CD14-positive monocyte (primary cell): ENCODE data around the gene ATP6AP2. TPM values are rescaled to one million over a fixed set of nuclear protein-coding genes. Genes with fewer than 3 reads are reported as not detected.

Source experiments
- DNase-seq, 3 donors: peaks; one replicate each; pipeline ENCODE4 v3.0.0-alpha.2; 2011 to 2022
- H2AFZ ChIP-seq: 2 replicates; pipeline ENCODE4 v1.6.0; 2012; ENCODE audit warnings: mild to moderate bottlenecking, low read depth, low read length, inconsistent platforms; ENCODE audit not compliant: insufficient read depth, poor library complexity, severe bottlenecking
- H3K27ac ChIP-seq, 2 donors: 1 replicate in 1 of 2; 2 replicates in 1 of 2; pipeline ENCODE4 v1.5.1; 2012 to 2013; ENCODE audit warnings: low read length in 2 of 2, control low read depth in 1 of 2, inconsistent platforms in 1 of 2, low read depth in 1 of 2, mild to moderate bottlenecking in 1 of 2
- H3K27me3 ChIP-seq, 2 donors: one replicate each; pipeline versions ENCODE4 v1.6.0 to v1.6.1; 2011 to 2013; ENCODE audit warnings: low read length in 2 of 2; ENCODE audit not compliant: control insufficient read depth in 2 of 2, insufficient read depth in 2 of 2
- H3K36me3 ChIP-seq, 2 donors: replicated peaks in 1 of 2; 1 replicate in 1 of 2; 2 replicates in 1 of 2; pipeline versions ENCODE4 v1.5.1 to v1.6.1; 2012 to 2013; ENCODE audit warnings: low read length in 2 of 2, control low read depth in 1 of 2, inconsistent platforms in 1 of 2, mild to moderate bottlenecking in 1 of 2; ENCODE audit not compliant: insufficient read depth in 2 of 2, control insufficient read depth in 1 of 2
- H3K4me1 ChIP-seq, 2 donors: 1 replicate in 1 of 2; 2 replicates in 1 of 2; pipeline versions ENCODE4 v1.5.1 to v1.6.1; 2012 to 2013; ENCODE audit warnings: low read length in 2 of 2, control low read depth in 1 of 2, inconsistent platforms in 1 of 2, mild to moderate bottlenecking in 1 of 2, moderate library complexity in 1 of 2; ENCODE audit not compliant: insufficient read depth in 2 of 2, control insufficient read depth in 1 of 2
- H3K4me2 ChIP-seq: replicated peaks from 2 replicates; pipeline ENCODE3; 2012; ENCODE audit warnings: low read length, moderate library complexity, mild to moderate bottlenecking; ENCODE audit not compliant: poor library complexity, severe bottlenecking; ENCODE audit errors: extremely low read depth
- H3K4me3 ChIP-seq, 3 experiments: fragments of 200-600 bp in 1 of 3; sonication (generic) in 1 of 3; replicated peaks in 1 of 3; 1 replicate in 2 of 3; 2 replicates in 1 of 3; pipeline ENCODE4 v1.5.1; 2011 to 2013; ENCODE audit warnings: low read length in 3 of 3, mild to moderate bottlenecking in 3 of 3, control low read depth in 2 of 3, low read depth in 2 of 3, inconsistent platforms in 1 of 3, moderate library complexity in 1 of 3
- H3K79me2 ChIP-seq: 2 replicates; pipeline ENCODE4 v1.6.0; 2012; ENCODE audit warnings: mild to moderate bottlenecking, control low read depth, inconsistent platforms, low read length, moderate library complexity; ENCODE audit not compliant: insufficient read depth
- H3K9ac ChIP-seq: 2 replicates; pipeline ENCODE4 v1.6.0; 2017; ENCODE audit warnings: low read length, mild to moderate bottlenecking; ENCODE audit not compliant: insufficient read depth, poor library complexity, severe bottlenecking
- H3K9me3 ChIP-seq, 2 donors: replicated peaks in 1 of 2; 1 replicate in 1 of 2; 2 replicates in 1 of 2; pipeline versions ENCODE4 v1.5.1 to v1.6.1; 2012 to 2013; ENCODE audit warnings: low read length in 2 of 2, control low read depth in 1 of 2; ENCODE audit not compliant: control insufficient read depth in 1 of 2, insufficient read depth in 1 of 2
- H4K20me1 ChIP-seq: 2 replicates; pipeline ENCODE4 v1.6.0; 2012; ENCODE audit warnings: mild to moderate bottlenecking, low read length, control low read depth, moderate library complexity; ENCODE audit not compliant: insufficient read depth
- H3K27ac Mint-ChIP-seq, 7 donors: one replicate each; pipeline ENCODE4 v1.8.0; 2020; ENCODE audit warnings: mild to moderate bottlenecking in 7 of 7, mixed read lengths in 7 of 7, moderate library complexity in 6 of 7, inconsistent platforms in 2 of 7
- H3K27me3 Mint-ChIP-seq, 3 donors: one replicate each; pipeline ENCODE4 v1.8.0; 2021 to 2022; ENCODE audit warnings: low read depth in 3 of 3, mild to moderate bottlenecking in 3 of 3, mixed read lengths in 3 of 3, moderate library complexity in 3 of 3, inconsistent platforms in 1 of 3
- H3K36me3 Mint-ChIP-seq, 2 donors: one replicate each; pipeline ENCODE4 v1.8.0; 2020; ENCODE audit warnings: mixed read lengths in 2 of 2, inconsistent platforms in 1 of 2, mild to moderate bottlenecking in 1 of 2
- H3K4me1 Mint-ChIP-seq: one replicate; pipeline ENCODE4 v1.8.0; 2020; ENCODE audit warnings: mild to moderate bottlenecking, mixed read lengths
- H3K4me3 Mint-ChIP-seq, 2 donors: one replicate each; pipeline ENCODE4 v1.8.0; 2020; ENCODE audit warnings: mild to moderate bottlenecking in 2 of 2, mixed read lengths in 2 of 2, moderate library complexity in 1 of 2
- H3K9me3 Mint-ChIP-seq, 7 donors: one replicate each; pipeline ENCODE4 v1.8.0; 2020 to 2022; ENCODE audit warnings: mixed read lengths in 7 of 7, mild to moderate bottlenecking in 6 of 7, moderate library complexity in 6 of 7, inconsistent platforms in 2 of 7
- CTCF ChIP-seq: fragments of 200-600 bp; IDR thresholded peaks from one replicate; pipeline ENCODE4 v1.8.0; 2022; ENCODE audit warnings: antibody characterized with exemption, mild to moderate bottlenecking
- WGBS: methylation state at CpG from one replicate; pipeline ENCODE4 v1.1.5; 2013; ENCODE audit warnings: missing lambda C conversion rate; ENCODE audit not compliant: insufficient coverage; 5-methylcytosine and 5-hydroxymethylcytosine counted together
- intact Hi-C, 2 donors: fragments of 100-400 bp; cut with micrococcal nuclease; formaldehyde crosslinking; loops; one replicate each; pipeline versions ENCODE4 v1.15.0 to v1.15.1; 2023
- polyA plus RNA-seq, 3 donors: library from polyadenylated mRNA; depleted of rRNA in 1 of 3; unstranded in 2 of 3; stranded (reverse) in 1 of 3; fragments of 300-500 nt in 2 of 3; fragments of >200 nt in 1 of 3; fragmentation: Illumina TruSeq in 2 of 3; gene quantifications; 1 replicate in 2 of 3; 2 replicates in 1 of 3; pipeline ENCODE4 v1.2.3, GENCODE V29; 2012 to 2021

ATP6AP2 gene
- polyA plus RNA-seq, 3 donors: 332 to 497 (median 430) TPM

- WGBS: 100% methylated on average over 1 of the region's 7 CpGs
- Histone ChIP-seq H2AFZ (no peak overlapping the region), H3K4me3 (no peak overlapping the region), H3K9ac (no peak overlapping the region), H3K36me3 (no peaks in the 10 kb centered on the region), H4K20me1 (no peaks in the 10 kb centered on the region), H3K4me1 (no peaks in the 10 kb centered on the region), H3K4me2 (no peak overlapping the region), H3K79me2 (no peaks in the 10 kb centered on the region), H3K9me3 (no peaks in the 10 kb centered on the region), H3K27ac (no peak overlapping the region), H3K27me3 (peaks cover 0 to 19% of the 10 kb centered on the region in 2 donors)
- Mint-ChIP-seq H3K4me3 (no peak overlapping the region), H3K4me1 (no peaks in the 10 kb centered on the region), H3K36me3 (no peaks in the 10 kb centered on the region), H3K27ac (no peak overlapping the region), H3K27me3 (peaks cover 0 to 36% (median 1%) of the 10 kb centered on the region in 3 donors), H3K9me3 (peaks cover 0 to 2% (median 0%) of the 10 kb centered on the region in 7 donors)
- intact Hi-C loops: no loop called here
- no peak for DNase-seq
- TF ChIP-seq CTCF: no peak
Observed at GRCh38 chrX:40617566-40617965, 36.8 kb downstream of the ATP6AP2 start.

- Histone ChIP-seq H3K79me2 (no peaks in the 10 kb centered on the region), H3K9me3 (peaks cover 7 to 16% of the 10 kb centered on the region in 2 donors), H4K20me1 (peaks cover 20% of the 10 kb centered on the region), H3K4me1 (no peaks in the 10 kb centered on the region), H3K9ac (no peak overlapping the region), H3K4me3 (no peak overlapping the region), H3K27ac (no peak overlapping the region), H3K27me3 (peaks cover 0 to 2% of the 10 kb centered on the region in 2 donors), H3K4me2 (no peak overlapping the region), H3K36me3 (peaks cover 7 to 25% of the 10 kb centered on the region in 2 donors), H2AFZ (no peak overlapping the region)
- intact Hi-C loops: no loop called here
- Mint-ChIP-seq H3K9me3 (peaks cover 0 to 24% (median 13%) of the 10 kb centered on the region in 7 donors), H3K27ac (no peak overlapping the region), H3K36me3 (peaks cover 7 to 26% of the 10 kb centered on the region in 2 donors), H3K4me1 (no peaks in the 10 kb centered on the region), H3K27me3 (peaks cover 0 to 34% (median 0%) of the 10 kb centered on the region in 3 donors), H3K4me3 (no peak overlapping the region)
- 94% methylated on average over 12 of the region's 18 CpGs for WGBS
- no peak for DNase-seq
- no peak for TF ChIP-seq CTCF
Observed at GRCh38 chrX:40622479-40623138, 41.8 kb downstream of the ATP6AP2 start.
